HEK293 (cell line): ENCODE measurements around the gene DHPS.

Experiments used
- CTCF ChIP-seq: fragments of 450-650 bp; formaldehyde crosslinking; IDR thresholded peaks from 2 replicates; pipeline ENCODE4 v1.5.1; 2016; ENCODE audit warnings: missing biosample characterization, missing genetic modification characterization
- PRDM4 ChIP-seq: fragments of 450-650 bp; formaldehyde crosslinking; IDR thresholded peaks from 2 replicates; pipeline ENCODE4 v1.5.1; 2017; ENCODE audit warnings: missing biosample characterization, missing genetic modification characterization
- REST ChIP-seq: fragments of 450-650 bp; formaldehyde crosslinking; IDR thresholded peaks from 2 replicates; pipeline ENCODE4 v1.5.1; 2016; ENCODE audit warnings: missing biosample characterization, missing genetic modification characterization
- ZBTB7A ChIP-seq: fragments of 450-650 bp; formaldehyde crosslinking; IDR thresholded peaks from 2 replicates; pipeline ENCODE4 v1.5.1; 2016; ENCODE audit warnings: low read depth, missing biosample characterization, missing genetic modification characterization
- ZFP3 ChIP-seq: fragments of 450-650 bp; formaldehyde crosslinking; IDR thresholded peaks from 2 replicates; pipeline ENCODE4 v1.5.1; 2016; ENCODE audit warnings: low read depth, missing biosample characterization, missing genetic modification characterization
- ZNF274 ChIP-seq, 2 experiments: fragments of 200-500 bp in 1 of 2; fragments of 450-650 bp in 1 of 2; sonication (Bioruptor generic) in 1 of 2; formaldehyde crosslinking in 1 of 2; IDR thresholded peaks; 2 replicates each; pipeline versions ENCODE4 v1.5.1 to v1.6.1; 2014 to 2016; ENCODE audit warnings: borderline replicate concordance in 1 of 2, inconsistent platforms in 1 of 2, low read length in 1 of 2, missing biosample characterization in 1 of 2, missing genetic modification characterization in 1 of 2
- ZNF449 ChIP-seq: fragments of 450-650 bp; formaldehyde crosslinking; IDR thresholded peaks from 2 replicates; pipeline ENCODE4 v1.5.1; 2017; ENCODE audit warnings: missing biosample characterization, mild to moderate bottlenecking, missing genetic modification characterization, moderate library complexity
- ZNF777 ChIP-seq: fragments of 450-650 bp; formaldehyde crosslinking; IDR thresholded peaks from 2 replicates; pipeline ENCODE4 v1.5.1; 2017; ENCODE audit warnings: missing biosample characterization, missing genetic modification characterization, borderline replicate concordance
- ZNF830 ChIP-seq: fragments of 450-650 bp; IDR thresholded peaks from 2 replicates; pipeline ENCODE4 v1.5.0; 2018; ENCODE audit warnings: missing biosample characterization, missing genetic modification characterization, low read depth, mild to moderate bottlenecking, moderate library complexity

- TF ChIP-seq REST (no peak), ZNF274 (IDR thresholded peaks at IDR 0.05; ENCODE audit: low read length) (no peak), ZNF274 (tag by site-specific recombination; IDR thresholded peaks at IDR 0.05; ENCODE audit: borderline replicate concordance) (no peak), ZBTB7A (tag by site-specific recombination) (no peak), CTCF (tag by site-specific recombination) (no peak), ZNF449 (tag by site-specific recombination) (no peak), ZFP3 (no peak), PRDM4 (no peak), ZNF830 (tag by site-specific recombination) (no peak), ZNF777 (tag by site-specific recombination) (no peak)
These were observed 13.9 kb downstream of the DHPS start for GRCh38 chr19:12667731-12668302.
